Naive thymus-derived CD4-positive, alpha-beta T cell (primary cell): ENCODE measurements around the gene CASR. TPM values are rescaled to one million over a fixed set of nuclear protein-coding genes. Genes with fewer than 3 reads are reported as not detected.

Experiments used
- ATAC-seq: fragments of 150-1000 bp; cut with Tn5 transposase; 2 replicates; pipeline ENCODE4 v1.10.0; 2021; ENCODE audit warnings: mild to moderate bottlenecking, moderate library complexity
- CTCF ChIA-PET: fragments of 350-600 bp; sonication (Branson Sonifier 250); formaldehyde crosslinking; loops from one replicate; lab custom pipeline; 2021; ENCODE audit warnings: antibody characterized with exemption; lab: Charles Lee
- POLR2A ChIA-PET: fragments of 350-600 bp; sonication (Branson Sonifier 250); formaldehyde crosslinking; loops from one replicate; lab custom pipeline; 2021; ENCODE audit warnings: antibody characterized with exemption, inconsistent platforms; lab: Charles Lee
- DNase-seq, 9 donors: peaks; one replicate each; pipeline versions ENCODE4 v3.0.0 to v3.0.0-alpha.2; 2020 to 2022; ENCODE audit warnings: mixed read lengths in 1 of 9
- H3K27ac ChIP-seq: one replicate; pipeline ENCODE4 v1.7.0; 2013; ENCODE audit warnings: mild to moderate bottlenecking, low read depth, low read length, moderate library complexity
- H3K27me3 ChIP-seq, 2 donors: one replicate each; pipeline ENCODE4 v1.7.0; 2013; ENCODE audit warnings: low read length in 2 of 2, mild to moderate bottlenecking in 2 of 2, moderate library complexity in 2 of 2; ENCODE audit not compliant: control insufficient read depth in 2 of 2, insufficient read depth in 2 of 2
- H3K36me3 ChIP-seq, 3 experiments: 1 replicate in 2 of 3; 2 replicates in 1 of 3; pipeline ENCODE4 v1.7.0; 2013; ENCODE audit warnings: low read length in 3 of 3, mild to moderate bottlenecking in 3 of 3, moderate library complexity in 1 of 3; ENCODE audit not compliant: insufficient read depth in 3 of 3, control insufficient read depth in 2 of 3
- H3K4me1 ChIP-seq, 2 donors: one replicate each; pipeline ENCODE4 v1.7.0; 2013; ENCODE audit warnings: low read length in 2 of 2, mild to moderate bottlenecking in 2 of 2, moderate library complexity in 1 of 2; ENCODE audit not compliant: control insufficient read depth in 2 of 2, insufficient read depth in 2 of 2
- H3K4me3 ChIP-seq: 2 replicates; pipeline ENCODE4 v1.7.0; 2013; ENCODE audit warnings: mild to moderate bottlenecking, low read length
- H3K9me3 ChIP-seq, 3 experiments: 1 replicate in 2 of 3; 2 replicates in 1 of 3; pipeline ENCODE4 v1.7.0; 2013; ENCODE audit warnings: low read length in 3 of 3; ENCODE audit not compliant: control insufficient read depth in 2 of 3
- H3K27ac Mint-ChIP-seq, 9 donors: one replicate each; pipeline ENCODE4 v1.8.0; 2020 to 2022; ENCODE audit warnings: mixed read lengths in 9 of 9, mild to moderate bottlenecking in 8 of 9, moderate library complexity in 5 of 9, inconsistent platforms in 2 of 9
- H3K27me3 Mint-ChIP-seq, 5 donors: one replicate each; pipeline ENCODE4 v1.8.0; 2021 to 2022; ENCODE audit warnings: mixed read lengths in 5 of 5, mild to moderate bottlenecking in 1 of 5
- H3K36me3 Mint-ChIP-seq, 5 donors: one replicate each; pipeline ENCODE4 v1.8.0; 2020 to 2022; ENCODE audit warnings: mixed read lengths in 5 of 5, mild to moderate bottlenecking in 3 of 5, inconsistent platforms in 1 of 5
- H3K4me1 Mint-ChIP-seq, 7 donors: one replicate each; pipeline ENCODE4 v1.8.0; 2020 to 2022; ENCODE audit warnings: mixed read lengths in 7 of 7, mild to moderate bottlenecking in 3 of 7, inconsistent platforms in 1 of 7
- H3K4me3 Mint-ChIP-seq, 10 donors: one replicate each; pipeline ENCODE4 v1.8.0; 2020 to 2022; ENCODE audit warnings: mild to moderate bottlenecking in 10 of 10, mixed read lengths in 10 of 10, moderate library complexity in 6 of 10, inconsistent platforms in 2 of 10
- H3K9me3 Mint-ChIP-seq, 11 donors: one replicate each; pipeline ENCODE4 v1.8.0; 2020 to 2022; ENCODE audit warnings: mixed read lengths in 11 of 11, mild to moderate bottlenecking in 4 of 11, inconsistent platforms in 1 of 11, moderate library complexity in 1 of 11
- intact Hi-C, 2 donors: fragments of 100-400 bp; cut with micrococcal nuclease; formaldehyde crosslinking; loops; one replicate each; pipeline ENCODE4 v1.15.1; 2023
- polyA plus RNA-seq, 2 donors: library from polyadenylated mRNA; unstranded; fragments of 300-500 nt; fragmentation: Illumina TruSeq; gene quantifications; one replicate each; pipeline ENCODE4 v1.2.3, GENCODE V29; 2021
- total RNA-seq, 6 experiments: library from RNA in 5 of 6; stranded (reverse) in 5 of 6; gene quantifications; 1 replicate in 5 of 6; 2 replicates in 1 of 6; pipeline ENCODE4 v1.2.3 and lab custom pipeline; 2021 to 2026

CASR gene
- total and polyA plus RNA-seq, 7 experiments from 2014 or later: 0.02 TPM; not detected in 5

DNA sequence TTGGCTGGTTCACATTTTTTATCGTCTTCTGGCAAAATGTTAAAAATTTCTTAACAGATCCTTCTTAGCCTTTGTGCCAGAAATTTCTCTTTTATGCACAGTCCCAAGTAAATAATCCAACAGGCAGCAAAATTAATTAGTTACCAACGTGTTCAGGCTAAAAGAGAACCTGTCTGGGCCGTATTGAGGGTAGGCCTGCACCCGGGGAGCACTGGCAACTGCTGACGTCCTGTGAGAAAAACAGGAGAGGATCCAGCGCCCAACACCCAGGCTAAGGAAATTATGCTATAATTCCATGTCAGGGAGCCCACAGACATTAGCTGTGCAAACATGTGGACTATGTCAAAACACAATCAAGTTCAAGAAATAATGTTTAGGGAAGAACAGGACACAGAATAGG, 110.9 kb downstream of the CASR start:
- peaks cover 0 to 2% (median 0%) of the 10 kb centered on the region in 11 donors for H3K9me3 Mint-ChIP-seq
- H3K27ac Mint-ChIP-seq: no peak overlapping the region
- DNase-seq: no peak
- no peak overlapping the region for H3K4me3 ChIP-seq
- no peaks in the 10 kb centered on the region for H3K36me3 Mint-ChIP-seq
- H3K36me3 ChIP-seq: no peaks in the 10 kb centered on the region
- no peaks in the 10 kb centered on the region for H3K27me3 ChIP-seq
- ChIA-PET POLR2A (no interaction called here), CTCF (no interaction called here)
- H3K4me1 Mint-ChIP-seq: peaks cover 0 to 21% (median 7%) of the 10 kb centered on the region in 7 donors
- H3K27me3 Mint-ChIP-seq: no peaks in the 10 kb centered on the region
- ATAC-seq: no peak
- no peak overlapping the region for H3K27ac ChIP-seq
- H3K9me3 ChIP-seq: no peaks in the 10 kb centered on the region
- no peak overlapping the region for H3K4me3 Mint-ChIP-seq
- H3K4me1 ChIP-seq: peaks cover 0 to 5% of the 10 kb centered on the region in 2 donors
- intact Hi-C loops: no loop called here

DNA sequence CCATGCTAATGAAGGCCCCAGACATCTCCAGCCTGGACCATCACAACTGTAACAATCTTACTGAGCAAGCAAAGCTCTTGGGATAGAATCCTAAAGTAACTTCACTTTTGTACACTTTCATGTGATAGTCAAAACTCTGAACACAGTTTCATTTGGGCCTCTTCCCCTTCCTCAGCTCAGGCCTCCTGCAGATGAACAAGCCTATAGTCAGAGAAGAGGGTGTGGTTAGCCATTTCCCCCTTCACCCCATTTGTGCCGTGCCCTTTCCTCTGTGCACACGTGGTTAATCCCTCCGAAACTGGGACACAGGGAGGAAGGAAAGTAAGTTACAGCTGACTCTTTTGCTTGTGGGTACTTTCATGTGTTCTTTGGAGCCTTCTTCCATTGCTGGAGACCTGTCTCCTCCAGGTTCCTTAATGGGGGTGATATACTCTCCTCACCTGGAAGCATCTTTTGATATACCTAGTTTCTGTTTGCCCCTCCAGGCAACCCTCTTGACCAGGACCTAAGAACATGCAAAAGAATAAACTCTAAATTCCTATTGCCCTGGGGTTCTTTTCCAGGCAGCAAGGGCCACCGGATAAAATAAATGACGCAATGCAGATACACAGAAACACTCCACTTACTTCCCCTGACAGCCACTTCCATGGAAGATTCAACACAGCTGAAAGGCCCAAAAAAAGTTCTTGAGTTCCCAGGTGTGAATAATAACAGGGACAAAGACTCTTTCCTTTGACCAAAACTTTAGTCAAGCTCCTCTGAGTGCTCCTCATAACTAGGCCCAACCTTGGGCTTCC, 112.0 kb downstream of the CASR start:
- ChIA-PET CTCF (no interaction called here), POLR2A (no interaction called here)
- Mint-ChIP-seq H3K27ac (no peak overlapping the region), H3K4me1 (peaks cover 0 to 14% (median 4%) of the 10 kb centered on the region in 7 donors), H3K36me3 (peaks cover 0 to 1% (median 0%) of the 10 kb centered on the region in 5 donors), H3K4me3 (no peak overlapping the region), H3K9me3 (peaks cover 0 to 3% (median 0%) of the 10 kb centered on the region in 11 donors), H3K27me3 (no peaks in the 10 kb centered on the region)
- ATAC-seq: peak; percentile 75
- H3K4me1 ChIP-seq: peaks cover 0 to 5% of the 10 kb centered on the region in 2 donors
- H3K27me3 ChIP-seq: no peaks in the 10 kb centered on the region
- intact Hi-C loops: no loop called here
- no peak for DNase-seq
- H3K27ac ChIP-seq: no peak overlapping the region
- no peaks in the 10 kb centered on the region for H3K9me3 ChIP-seq
- H3K4me3 ChIP-seq: no peak overlapping the region
- H3K36me3 ChIP-seq: no peaks in the 10 kb centered on the region

DNA sequence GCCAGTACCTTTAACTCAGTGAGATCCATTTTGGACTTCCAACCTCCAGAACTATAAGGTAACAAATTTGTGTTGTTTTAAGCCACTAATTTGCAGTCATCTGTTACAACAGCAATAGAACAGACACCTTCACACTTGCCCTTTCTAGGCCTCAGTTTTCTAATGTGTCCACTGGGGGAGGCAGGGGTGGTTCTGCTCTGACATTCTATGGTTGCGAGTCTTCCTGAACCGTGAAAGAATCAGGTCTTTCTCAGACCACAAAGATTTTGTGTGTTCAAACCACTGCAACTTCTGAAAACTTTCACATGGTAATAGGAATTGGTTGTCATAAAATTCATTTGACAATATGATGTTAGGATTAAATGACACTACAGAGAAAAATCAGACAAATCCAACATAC, 114.8 kb downstream of the CASR start:
- H3K27me3 ChIP-seq: no peaks in the 10 kb centered on the region
- peaks cover 0 to 4% (median 0%) of the 10 kb centered on the region in 11 donors for H3K9me3 Mint-ChIP-seq
- H3K27ac Mint-ChIP-seq: no peak overlapping the region
- H3K4me1 Mint-ChIP-seq: peaks cover 0 to 14% (median 4%) of the 10 kb centered on the region in 7 donors
- DNase-seq: no peak
- no peaks in the 10 kb centered on the region for H3K27me3 Mint-ChIP-seq
- no peaks in the 10 kb centered on the region for H3K9me3 ChIP-seq
- no peak for ATAC-seq
- no peak overlapping the region for H3K27ac ChIP-seq
- POLR2A ChIA-PET: no interaction called here
- CTCF ChIA-PET: no interaction called here
- intact Hi-C loops: loop anchor here in 1 of 2 donors (1.0 kb wide), 1 partner anchor 27 kb away; no protein-coding TSS in a partner anchor
- peaks cover 0 to 2% (median 0%) of the 10 kb centered on the region in 5 donors for H3K36me3 Mint-ChIP-seq
- H3K4me3 ChIP-seq: no peak overlapping the region
- no peaks in the 10 kb centered on the region for H3K36me3 ChIP-seq
- H3K4me3 Mint-ChIP-seq: no peak overlapping the region
- H3K4me1 ChIP-seq: peaks cover 0 to 5% of the 10 kb centered on the region in 2 donors

DNA sequence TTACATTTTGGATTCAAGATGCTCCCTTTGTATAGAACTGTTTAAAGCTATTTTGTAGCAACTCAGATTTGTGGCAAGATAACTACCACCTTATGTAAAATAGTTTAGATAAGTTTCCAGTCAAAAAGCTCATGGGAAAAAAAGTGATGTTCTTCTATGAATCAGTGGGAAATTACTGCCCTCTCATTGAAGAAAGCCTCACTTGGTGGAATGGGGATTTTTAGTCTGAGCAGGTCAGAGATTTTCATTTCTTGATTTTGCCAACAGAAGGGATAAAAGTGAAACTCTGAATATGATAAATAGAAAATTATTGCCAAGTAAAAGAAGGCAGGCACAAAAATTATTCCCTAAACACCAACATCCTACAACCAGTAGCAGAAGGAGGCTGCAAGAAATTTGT, 115.7 kb downstream of the CASR start:
- H3K9me3 ChIP-seq: no peaks in the 10 kb centered on the region
- H3K4me3 ChIP-seq: no peak overlapping the region
- ChIA-PET CTCF (interaction anchor here (0.6 kb wide), 1 partner anchor 28 kb away, joined by 3 read pairs; no protein-coding TSS in a partner anchor), POLR2A (no interaction called here)
- ATAC-seq (no peak), DNase-seq (no peak)
- Mint-ChIP-seq H3K9me3 (peaks cover 0 to 4% (median 0%) of the 10 kb centered on the region in 11 donors), H3K36me3 (peaks cover 0 to 2% (median 0%) of the 10 kb centered on the region in 5 donors), H3K27me3 (peaks cover 0 to 2% (median 0%) of the 10 kb centered on the region in 5 donors), H3K27ac (no peak overlapping the region), H3K4me1 (peaks cover 0 to 11% (median 4%) of the 10 kb centered on the region in 7 donors), H3K4me3 (no peak overlapping the region)
- intact Hi-C loops: no loop called here
- no peaks in the 10 kb centered on the region for H3K36me3 ChIP-seq
- no peak overlapping the region for H3K27ac ChIP-seq
- H3K27me3 ChIP-seq: no peaks in the 10 kb centered on the region
- peaks cover 0 to 5% of the 10 kb centered on the region in 2 donors for H3K4me1 ChIP-seq

DNA sequence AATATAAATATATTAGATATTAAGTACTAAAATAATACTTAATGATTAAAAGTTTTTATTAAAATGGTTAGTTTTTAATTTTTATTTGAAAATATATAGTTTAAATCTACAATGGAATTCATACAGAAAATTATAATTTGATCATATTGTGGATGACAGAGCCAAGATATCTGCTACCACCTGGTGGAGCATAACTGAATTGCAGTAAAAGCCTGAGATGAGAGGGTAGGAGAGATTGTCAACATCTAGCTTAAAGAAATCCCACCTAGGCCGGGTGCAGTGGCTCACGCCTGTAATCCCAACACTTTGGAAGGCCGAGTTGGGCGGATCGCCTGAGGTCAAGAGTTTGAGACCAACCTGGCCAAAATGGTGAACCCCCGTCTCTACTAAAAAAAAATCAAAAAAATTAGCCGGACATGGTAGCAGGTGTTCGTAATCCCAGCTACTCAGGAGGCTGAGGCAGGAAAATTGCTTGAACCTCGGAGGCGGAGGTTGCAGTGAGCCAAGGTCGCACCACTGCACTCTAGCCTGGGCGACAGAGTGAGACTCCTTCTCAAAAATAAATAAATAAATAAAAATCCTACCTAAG, 116.5 kb downstream of the CASR start:
- H3K27ac ChIP-seq: no peak overlapping the region
- peaks cover 0 to 5% of the 10 kb centered on the region in 2 donors for H3K4me1 ChIP-seq
- peak; percentile 68 for ATAC-seq
- Mint-ChIP-seq H3K4me3 (no peak overlapping the region), H3K9me3 (peaks cover 0 to 4% (median 0%) of the 10 kb centered on the region in 11 donors), H3K27ac (peak overlapping the region in 1 of 9 donors; percentile 49), H3K36me3 (peaks cover 0 to 2% (median 0%) of the 10 kb centered on the region in 5 donors), H3K4me1 (peaks cover 0 to 11% (median 4%) of the 10 kb centered on the region in 7 donors), H3K27me3 (peaks cover 0 to 4% (median 2%) of the 10 kb centered on the region in 5 donors)
- no peaks in the 10 kb centered on the region for H3K27me3 ChIP-seq
- ChIA-PET CTCF (no interaction called here), POLR2A (no interaction called here)
- no peaks in the 10 kb centered on the region for H3K36me3 ChIP-seq
- no peaks in the 10 kb centered on the region for H3K9me3 ChIP-seq
- intact Hi-C loops: loop anchor here (1.0 kb wide), 2 partner anchors 199 to 754 kb away; no protein-coding TSS in a partner anchor
- DNase-seq: peak in 7 of 9 donors; percentile 11 to 61 (median 45)
- H3K4me3 ChIP-seq: no peak overlapping the region

DNA sequence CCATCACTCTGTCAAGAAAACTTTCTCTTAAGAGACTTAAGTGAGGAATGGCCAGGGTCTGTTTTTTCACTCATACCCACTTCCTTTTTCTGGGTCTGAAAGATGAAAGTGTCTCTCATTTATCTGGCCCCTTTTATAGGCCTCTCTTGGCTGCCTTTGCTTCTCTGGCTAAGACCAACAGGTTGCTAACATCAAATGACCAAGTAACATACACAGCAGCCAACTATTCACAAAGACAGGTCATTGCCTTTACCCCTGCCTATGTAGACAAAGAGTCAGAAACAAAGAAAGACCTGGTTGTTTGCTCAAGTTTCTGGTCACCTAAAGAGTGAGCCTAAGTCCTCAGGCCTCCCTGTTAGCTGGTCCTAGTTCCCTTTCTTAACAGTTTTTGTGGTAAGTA, 117.6 kb downstream of the CASR start:
- DNase-seq (no peak), ATAC-seq (no peak)
- Histone ChIP-seq H3K9me3 (no peaks in the 10 kb centered on the region), H3K27me3 (no peaks in the 10 kb centered on the region), H3K27ac (no peak overlapping the region), H3K36me3 (no peaks in the 10 kb centered on the region), H3K4me3 (no peak overlapping the region), H3K4me1 (no peaks in the 10 kb centered on the region)
- H3K36me3 Mint-ChIP-seq: peaks cover 0 to 2% (median 0%) of the 10 kb centered on the region in 5 donors
- CTCF ChIA-PET: no interaction called here
- no peak overlapping the region for H3K4me3 Mint-ChIP-seq
- H3K27ac Mint-ChIP-seq: no peak overlapping the region
- intact Hi-C loops: no loop called here
- H3K4me1 Mint-ChIP-seq: peaks cover 0 to 11% (median 4%) of the 10 kb centered on the region in 7 donors
- H3K9me3 Mint-ChIP-seq: peaks cover 0 to 4% (median 0%) of the 10 kb centered on the region in 11 donors
- peaks cover 0 to 4% (median 2%) of the 10 kb centered on the region in 5 donors for H3K27me3 Mint-ChIP-seq
- POLR2A ChIA-PET: no interaction called here
